ENCODE results near the gene SLC25A24. TPM values are rescaled to one million over a fixed set of nuclear protein-coding genes. Genes with fewer than 3 reads are reported as not detected.
"Not testable (repeated sequence)": the region's sequence is repeated elsewhere in the genome, so short reads cannot be mapped to it uniquely, and the experiment has no call there.

Gene SLC25A24
- total RNA-seq, 1 donor from 2014 or later = 51.0 TPM

GRCh38 chr1:108199201-108199691 is 897 bp downstream of the SLC25A24 start:
- peak; percentile 43 for DNase-seq (ENCODE audit: low spot score)

GRCh38 chr1:108194051-108194450 is 6.1 kb downstream of the SLC25A24 start:
- no peak for DNase-seq (ENCODE audit: low spot score)

GRCh38 chr1:108193333-108193732 is 6.8 kb downstream of the SLC25A24 start:
- DNase-seq (ENCODE audit: low spot score) = no peak

GRCh38 chr1:108192581-108192980 is 7.6 kb downstream of the SLC25A24 start:
- no peak for DNase-seq (ENCODE audit: low spot score)

GRCh38 chr1:108190686-108191416 is 9.3 kb downstream of the SLC25A24 start:
- DNase-seq (ENCODE audit: low spot score) = no peak

- no peak for DNase-seq (ENCODE audit: low spot score)
Measured at GRCh38 chr1:108190001-108190634, 10.0 kb downstream of the SLC25A24 start.

- no peak for DNase-seq (ENCODE audit: low spot score)
Measured at GRCh38 chr1:108188801-108189200, 11.3 kb downstream of the SLC25A24 start.

GRCh38 chr1:108182959-108183700 is 17.0 kb downstream of the SLC25A24 start:
- no peak for DNase-seq (ENCODE audit: low spot score)

- DNase-seq (ENCODE audit: low spot score) = no peak
Measured at GRCh38 chr1:108179018-108179417, 21.1 kb downstream of the SLC25A24 start.

- DNase-seq (ENCODE audit: low spot score) = not testable (repeated sequence)
Measured at GRCh38 chr1:108162409-108162808, 37.7 kb downstream of the SLC25A24 start.

GRCh38 chr1:108159951-108160350 is 40.2 kb downstream of the SLC25A24 start:
- not testable (repeated sequence) for DNase-seq (ENCODE audit: low spot score)

- no peak for DNase-seq (ENCODE audit: low spot score)
Measured at GRCh38 chr1:108158893-108159453, 41.2 kb downstream of the SLC25A24 start.

GRCh38 chr1:108154314-108154713 is 45.8 kb downstream of the SLC25A24 start:
- DNase-seq (ENCODE audit: low spot score) = no peak

- DNase-seq (ENCODE audit: low spot score) = peak; percentile 5
Measured at GRCh38 chr1:108152782-108153222, 47.3 kb downstream of the SLC25A24 start.

GRCh38 chr1:108151548-108151947 is 48.6 kb downstream of the SLC25A24 start:
- DNase-seq (ENCODE audit: low spot score) = no peak

- peak; percentile 67 for DNase-seq (ENCODE audit: low spot score)
Measured at GRCh38 chr1:108149796-108150467, 50.2 kb downstream of the SLC25A24 start.

GRCh38 chr1:108144569-108144968 is 55.6 kb downstream of the SLC25A24 start:
- DNase-seq (ENCODE audit: low spot score) = not testable (repeated sequence)

- no peak for DNase-seq (ENCODE audit: low spot score)
Measured at GRCh38 chr1:108142773-108143394, 57.3 kb downstream of the SLC25A24 start.

GRCh38 chr1:108142258-108142657 is 57.9 kb downstream of the SLC25A24 start:
- DNase-seq (ENCODE audit: low spot score) = no peak

GRCh38 chr1:108141621-108142020 is 58.5 kb downstream of the SLC25A24 start:
- DNase-seq (ENCODE audit: low spot score) = no peak

GRCh38 chr1:108140936-108141335 is 59.2 kb downstream of the SLC25A24 start:
- DNase-seq (ENCODE audit: low spot score) = no peak
